ENCODE results near the gene ANKRD63.

ANKRD63 gene

GRCh38 chr15:40293006-40293405, 10.1 kb upstream of the ANKRD63 start:
- no peaks in the 10 kb centered on the region for H3K36me3 ChIP-seq (ENCODE audit: control insufficient read depth, low read length)
- H3F3A ChIP-seq (ENCODE audit: control insufficient read depth, insufficient read depth), result no peaks in the 10 kb centered on the region
- no peak overlapping the region for H3K27ac ChIP-seq (ENCODE audit: low read depth, low read length)
- peaks cover 11% of the 10 kb centered on the region for H3K4me1 ChIP-seq (ENCODE audit: control insufficient read depth, low read length)
- H3K4me2 ChIP-seq (ENCODE audit: low read length), result no peak overlapping the region
- H3K4me3 ChIP-seq (ENCODE audit: low read length), result no peak overlapping the region
- H3K9me3 ChIP-seq (ENCODE audit: control insufficient read depth, insufficient read depth, low read length), result no peaks in the 10 kb centered on the region
- H3K9me2 ChIP-seq (replicated peaks; ENCODE audit: control insufficient read depth, low read length), result no peaks in the 10 kb centered on the region
- H4K20me1 ChIP-seq (ENCODE audit: control insufficient read depth, insufficient read depth, low read depth, low read length), result no peaks in the 10 kb centered on the region
- H3K79me2 ChIP-seq (ENCODE audit: control insufficient read depth, low read length), result no peaks in the 10 kb centered on the region
- H3K27me3 ChIP-seq (ENCODE audit: control insufficient read depth, low read length), result no peaks in the 10 kb centered on the region
- no peak for TF ChIP-seq EZH2phosphoT487 (IDR thresholded peaks at IDR 0.05; ENCODE audit: borderline replicate concordance, low read length)
- no peak for TF ChIP-seq CTCF (IDR thresholded peaks at IDR 0.05; ENCODE audit: low read depth, low read length, poor library complexity, severe bottlenecking)

- Histone ChIP-seq H3K27ac (ENCODE audit: low read depth, low read length) (no peak overlapping the region), H3K36me3 (ENCODE audit: control insufficient read depth, low read length) (no peaks in the 10 kb centered on the region), H3K4me2 (ENCODE audit: low read length) (no peak overlapping the region), H3K79me2 (ENCODE audit: control insufficient read depth, low read length) (no peaks in the 10 kb centered on the region), H3F3A (ENCODE audit: control insufficient read depth, insufficient read depth) (no peaks in the 10 kb centered on the region), H3K9me2 (replicated peaks; ENCODE audit: control insufficient read depth, low read length) (no peaks in the 10 kb centered on the region), H3K4me3 (ENCODE audit: low read length) (no peak overlapping the region), H3K9me3 (ENCODE audit: control insufficient read depth, insufficient read depth, low read length) (no peaks in the 10 kb centered on the region), H3K4me1 (ENCODE audit: control insufficient read depth, low read length) (peaks cover 11% of the 10 kb centered on the region), H4K20me1 (ENCODE audit: control insufficient read depth, insufficient read depth, low read depth, low read length) (no peaks in the 10 kb centered on the region), H3K27me3 (ENCODE audit: control insufficient read depth, low read length) (no peaks in the 10 kb centered on the region)
- TF ChIP-seq EZH2phosphoT487 (IDR thresholded peaks at IDR 0.05; ENCODE audit: borderline replicate concordance, low read length) (no peak), CTCF (IDR thresholded peaks at IDR 0.05; ENCODE audit: low read depth, low read length, poor library complexity, severe bottlenecking) (no peak)
Observed at GRCh38 chr15:40292246-40292645, 9.4 kb upstream of the ANKRD63 start.

GRCh38 chr15:40290918-40291574, 8.2 kb upstream of the ANKRD63 start:
- Histone ChIP-seq H3K9me2 (replicated peaks; ENCODE audit: control insufficient read depth, low read length) (no peaks in the 10 kb centered on the region), H3K36me3 (ENCODE audit: control insufficient read depth, low read length) (no peaks in the 10 kb centered on the region), H3K4me2 (ENCODE audit: low read length) (no peak overlapping the region), H3F3A (ENCODE audit: control insufficient read depth, insufficient read depth) (no peaks in the 10 kb centered on the region), H3K79me2 (ENCODE audit: control insufficient read depth, low read length) (no peaks in the 10 kb centered on the region), H4K20me1 (ENCODE audit: control insufficient read depth, insufficient read depth, low read depth, low read length) (no peaks in the 10 kb centered on the region), H3K27me3 (ENCODE audit: control insufficient read depth, low read length) (no peaks in the 10 kb centered on the region), H3K4me3 (ENCODE audit: low read length) (no peak overlapping the region), H3K27ac (ENCODE audit: low read depth, low read length) (no peak overlapping the region), H3K4me1 (ENCODE audit: control insufficient read depth, low read length) (peaks cover 11% of the 10 kb centered on the region), H3K9me3 (ENCODE audit: control insufficient read depth, insufficient read depth, low read length) (no peaks in the 10 kb centered on the region)
- no peak for TF ChIP-seq CTCF (IDR thresholded peaks at IDR 0.05; ENCODE audit: low read depth, low read length, poor library complexity, severe bottlenecking)
